HCT116 (cell line): ENCODE data around the gene IL25. TPM values are rescaled to one million over a fixed set of nuclear protein-coding genes. Genes with fewer than 3 reads are reported as not detected.

Experiments
- ATAC-seq: fragments of 200-7000 bp; cut with Tn5 transposase; 2 replicates; pipeline ENCODE4 v1.9.1; 2020; ENCODE audit warnings: mild to moderate bottlenecking, moderate library complexity
- BruUV-seq: library from RNA; stranded (reverse); fragments of 400-500 nt; replicated peaks from 2 replicates; lab custom pipeline; 2021; lab: Mats Ljungman, UMichigan
- CTCF ChIA-PET: fragments of 300-600 bp; sonication (Branson Sonifier 250); formaldehyde crosslinking; loops from one replicate; lab custom pipeline; 2021; ENCODE audit warnings: antibody characterized with exemption; lab: Charles Lee
- POLR2A ChIA-PET: fragments of 300-600, 350-600 bp; sonication (Branson Sonifier 250); formaldehyde crosslinking; loops from one replicate; lab custom pipeline; 2021; ENCODE audit warnings: antibody characterized with exemption; lab: Charles Lee
- RAD21 ChIA-PET, 2 experiments: fragments of 300-600 bp; sonication (Branson Sonifier 250); formaldehyde crosslinking; loops; one replicate each; lab custom pipeline; 2023; ENCODE audit warnings: low total read pairs in 2 of 2; ENCODE audit not compliant: uncharacterized antibody in 2 of 2, unreplicated experiment in 2 of 2, low non-redundant PET in 1 of 2; lab: Charles Lee
- DNase-seq: peaks from one replicate; pipeline ENCODE4 v3.0.0-alpha.2; 2010; ENCODE audit warnings: low read depth, low spot score
- H2AFZ ChIP-seq: fragments of 200-600 bp; shearing (Covaris generic), sonication (generic); 2 replicates; pipeline ENCODE4 v1.6.1; 2017; ENCODE audit warnings: low read depth, mixed run types, mixed read lengths, antibody characterized with exemption, low read length; ENCODE audit not compliant: poor library complexity, severe bottlenecking
- H3K27ac ChIP-seq: 2 replicates; pipeline ENCODE4 v1.5.1; 2012; ENCODE audit warnings: low read depth, low read length
- H3K27me3 ChIP-seq: fragments of 200-600 bp; sonication (generic); 2 replicates; pipeline ENCODE4 v1.6.1; 2016; ENCODE audit warnings: mixed run types, low read length, mixed read lengths; ENCODE audit not compliant: insufficient read depth
- H3K36me3 ChIP-seq, 2 experiments: fragments of 200-500 bp in 1 of 2; fragments of 200-600 bp in 1 of 2; sonication (Bioruptor generic) in 1 of 2; sonication (generic) in 1 of 2; 2 replicates each; pipeline versions ENCODE4 v1.5.1 to v1.6.1; 2014 to 2016; ENCODE audit warnings: low read length in 2 of 2, inconsistent platforms in 1 of 2, mixed read lengths in 1 of 2, mixed run types in 1 of 2; ENCODE audit not compliant: insufficient read depth in 2 of 2, control insufficient read depth in 1 of 2
- H3K4me1 ChIP-seq, 2 experiments: fragments of 200-600 bp in 1 of 2; sonication (generic) in 1 of 2; 2 replicates each; pipeline versions ENCODE4 v1.5.1 to v1.6.1; 2012 to 2017; ENCODE audit warnings: low read length in 2 of 2, inconsistent platforms in 1 of 2, mild to moderate bottlenecking in 1 of 2, mixed read lengths in 1 of 2, mixed run types in 1 of 2, moderate library complexity in 1 of 2; ENCODE audit not compliant: insufficient read depth in 2 of 2, control insufficient read depth in 1 of 2
- H3K4me2 ChIP-seq: fragments of 200-600 bp; sonication (generic); 2 replicates; pipeline ENCODE4 v1.6.1; 2017; ENCODE audit warnings: mixed run types, low read length, mixed read lengths
- H3K4me3 ChIP-seq, 2 experiments: fragments of 200-600 bp in 1 of 2; sonication (generic) in 1 of 2; replicated peaks in 1 of 2; 2 replicates each; pipeline ENCODE4 v1.5.1; 2011 to 2016; ENCODE audit warnings: low read length in 2 of 2, control low read depth in 1 of 2, low read depth in 1 of 2, mild to moderate bottlenecking in 1 of 2, mixed read lengths in 1 of 2, mixed run types in 1 of 2
- H3K79me2 ChIP-seq: fragments of 200-600 bp; sonication (generic); 2 replicates; pipeline ENCODE4 v1.6.1; 2017; ENCODE audit warnings: mild to moderate bottlenecking, mixed run types, low read length, moderate library complexity, mixed read lengths; ENCODE audit not compliant: insufficient read depth
- H3K9ac ChIP-seq: fragments of 200-600 bp; sonication (generic); 2 replicates; pipeline ENCODE4 v1.6.1; 2016; ENCODE audit warnings: low read length, mixed read lengths
- H3K9me2 ChIP-seq: fragments of 200-600 bp; sonication (generic), shearing (Covaris generic); 2 replicates; pipeline ENCODE4 v1.6.1; 2017; ENCODE audit warnings: mixed run types, mild to moderate bottlenecking, moderate library complexity; ENCODE audit not compliant: insufficient read depth
- H3K9me3 ChIP-seq, 2 experiments: fragments of 200-500 bp in 1 of 2; fragments of 200-600 bp in 1 of 2; sonication (Bioruptor generic) in 1 of 2; sonication (generic) in 1 of 2; 2 replicates each; pipeline ENCODE4 v1.6.1; 2014 to 2017; ENCODE audit warnings: low read length in 2 of 2, mixed read lengths in 2 of 2, inconsistent platforms in 1 of 2, low read depth in 1 of 2, mild to moderate bottlenecking in 1 of 2, mixed run types in 1 of 2, moderate library complexity in 1 of 2; ENCODE audit not compliant: control insufficient read depth in 1 of 2, insufficient read depth in 1 of 2
- H4K20me1 ChIP-seq: fragments of 200-600 bp; sonication (generic), shearing (Covaris generic); 2 replicates; pipeline ENCODE4 v1.6.1; 2017; ENCODE audit warnings: mixed run types, mild to moderate bottlenecking, moderate library complexity; ENCODE audit not compliant: insufficient read depth
- CEBPB ChIP-seq: IDR thresholded peaks from 2 replicates; pipeline ENCODE4 v1.6.1; 2012; ENCODE audit warnings: low read depth
- ELF1 ChIP-seq: IDR thresholded peaks from 2 replicates; pipeline ENCODE4 v1.6.1; 2012; ENCODE audit warnings: low read depth, borderline replicate concordance
- EZH2 ChIP-seq: fragments of 200-600 bp; sonication (generic); IDR thresholded peaks from 2 replicates; pipeline ENCODE4 v1.6.1; 2017; ENCODE audit warnings: antibody characterized with exemption, mixed run types
- EZH2phosphoT487 ChIP-seq: fragments of 200-600 bp; IDR thresholded peaks from 2 replicates; pipeline ENCODE4 v1.6.1; 2018; ENCODE audit warnings: antibody characterized with exemption, borderline replicate concordance
- FOSL1 ChIP-seq: IDR thresholded peaks from 2 replicates; pipeline ENCODE4 v1.6.1; 2012; ENCODE audit warnings: low read depth
- JUND ChIP-seq: IDR thresholded peaks from 2 replicates; pipeline ENCODE4 v1.6.1; 2012
- POLR2AphosphoS5 ChIP-seq: IDR thresholded peaks from 2 replicates; pipeline ENCODE4 v1.6.1; 2011; ENCODE audit warnings: mild to moderate bottlenecking, low read depth, low read length, moderate library complexity
- SIN3A ChIP-seq: IDR thresholded peaks from 2 replicates; pipeline ENCODE4 v1.6.1; 2012; ENCODE audit warnings: low read depth
- SP1 ChIP-seq: IDR thresholded peaks from 2 replicates; pipeline ENCODE4 v1.6.1; 2012; ENCODE audit warnings: low read depth
- SRF ChIP-seq: IDR thresholded peaks from 2 replicates; pipeline ENCODE4 v1.6.1; 2012; ENCODE audit warnings: low read depth
- TCF7L2 ChIP-seq: IDR thresholded peaks from 2 replicates; pipeline ENCODE4 v1.7.0; 2011; ENCODE audit warnings: borderline replicate concordance, inconsistent platforms; ENCODE audit not compliant: insufficient read depth, insufficient read length; ENCODE audit errors: extremely low read depth
- YY1 ChIP-seq: IDR thresholded peaks from 2 replicates; pipeline ENCODE4 v1.6.1; 2011; ENCODE audit warnings: low read length, low read depth, moderate library complexity, mild to moderate bottlenecking; ENCODE audit not compliant: insufficient replicate concordance; ENCODE audit errors: extremely low read depth
- ZFX ChIP-seq: fragments of 450-650 bp; IDR thresholded peaks from 2 replicates; pipeline ENCODE4 v1.6.1; 2017
- intact Hi-C: fragments of 100-400 bp; cut with micrococcal nuclease; formaldehyde crosslinking; loops from 2 replicates; pipeline ENCODE4 v1.10.0; 2022
- total RNA-seq: library from RNA; stranded (reverse); gene quantifications from one replicate; pipeline ENCODE4 v1.2.1, GENCODE V29; 2021; ENCODE audit not compliant: unreplicated experiment
- TF ChIP-seq, protein P1 (sequence below): IDR thresholded peaks from 2 replicates; pipeline ENCODE4 v1.6.1; 2011; ENCODE audit warnings: mild to moderate bottlenecking, low read length, moderate library complexity; ENCODE audit not compliant: insufficient replicate concordance; ENCODE audit errors: extremely low read depth
- TF ChIP-seq, protein P2 (sequence below): IDR thresholded peaks from 2 replicates; pipeline ENCODE4 v1.6.1; 2012
- TF ChIP-seq, protein P3 (sequence below): IDR thresholded peaks from 2 replicates; pipeline ENCODE4 v1.6.1; 2012; ENCODE audit warnings: low read depth
- TF ChIP-seq, protein P4 (sequence below): IDR thresholded peaks from 2 replicates; pipeline ENCODE4 v1.6.1; 2012
- TF ChIP-seq, protein P5 (sequence below), 3 experiments: fragments of 200-600 bp in 1 of 3; sonication (generic) in 1 of 3; IDR thresholded peaks in 2 of 3; conservative IDR thresholded peaks in 1 of 3; 2 replicates each; pipeline ENCODE4 v1.5.1; 2012 to 2017; ENCODE audit warnings: low read depth in 2 of 3, low read length in 2 of 3, antibody characterized with exemption in 1 of 3, borderline replicate concordance in 1 of 3, control low read depth in 1 of 3, mild to moderate bottlenecking in 1 of 3, mixed read lengths in 1 of 3, mixed run types in 1 of 3, moderate library complexity in 1 of 3; ENCODE audit not compliant: insufficient read depth in 1 of 3

IL25 gene
- total RNA-seq, 1 experiment from 2014 or later: not detected

DNA sequence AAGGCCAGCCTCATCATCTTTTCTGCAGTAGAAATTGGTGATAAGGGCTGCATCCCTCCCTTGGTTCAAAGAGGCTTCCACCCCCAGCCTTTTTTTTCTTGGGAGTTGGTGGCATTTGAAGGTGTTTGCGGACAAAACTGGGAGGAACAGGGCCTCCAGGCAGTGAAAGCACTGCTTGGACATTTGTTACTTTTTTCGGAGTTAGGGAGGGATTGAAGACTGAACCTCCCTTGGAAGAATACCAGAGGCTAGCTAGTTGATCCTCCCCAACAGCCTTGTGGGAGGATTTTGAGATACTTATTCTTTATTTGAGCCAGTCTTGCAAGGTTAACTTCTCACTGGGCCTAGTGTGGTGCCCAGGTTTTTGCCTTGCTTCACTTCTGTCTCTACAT lies 48.2 kb upstream of the IL25 start (continued):
- TF ChIP-seq, protein P1, sequence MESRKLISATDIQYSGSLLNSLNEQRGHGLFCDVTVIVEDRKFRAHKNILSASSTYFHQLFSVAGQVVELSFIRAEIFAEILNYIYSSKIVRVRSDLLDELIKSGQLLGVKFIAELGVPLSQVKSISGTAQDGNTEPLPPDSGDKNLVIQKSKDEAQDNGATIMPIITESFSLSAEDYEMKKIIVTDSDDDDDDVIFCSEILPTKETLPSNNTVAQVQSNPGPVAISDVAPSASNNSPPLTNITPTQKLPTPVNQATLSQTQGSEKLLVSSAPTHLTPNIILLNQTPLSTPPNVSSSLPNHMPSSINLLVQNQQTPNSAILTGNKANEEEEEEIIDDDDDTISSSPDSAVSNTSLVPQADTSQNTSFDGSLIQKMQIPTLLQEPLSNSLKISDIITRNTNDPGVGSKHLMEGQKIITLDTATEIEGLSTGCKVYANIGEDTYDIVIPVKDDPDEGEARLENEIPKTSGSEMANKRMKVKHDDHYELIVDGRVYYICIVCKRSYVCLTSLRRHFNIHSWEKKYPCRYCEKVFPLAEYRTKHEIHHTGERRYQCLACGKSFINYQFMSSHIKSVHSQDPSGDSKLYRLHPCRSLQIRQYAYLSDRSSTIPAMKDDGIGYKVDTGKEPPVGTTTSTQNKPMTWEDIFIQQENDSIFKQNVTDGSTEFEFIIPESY: no peak
- no peak for TF ChIP-seq SIN3A
- TF ChIP-seq TCF7L2: no peak

DNA sequence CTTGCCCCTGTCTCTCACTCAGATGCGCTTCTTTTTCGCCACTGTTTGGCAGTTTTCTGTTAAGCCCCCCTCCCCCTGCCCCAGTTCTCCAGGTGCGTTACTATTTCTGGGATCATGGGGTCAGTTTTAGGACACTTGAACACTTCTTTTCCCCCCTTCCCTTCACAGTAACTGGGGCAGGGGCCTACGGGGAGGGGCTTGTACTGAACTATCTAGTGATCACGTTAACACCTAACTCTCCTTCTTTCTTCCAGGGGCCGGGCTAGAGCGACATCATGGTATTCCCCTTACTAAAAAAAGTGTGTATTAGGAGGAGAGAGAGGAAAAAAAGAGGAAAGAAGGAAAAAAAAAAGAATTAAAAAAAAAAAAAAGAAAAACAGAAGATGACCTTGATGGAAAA lies 47.6 kb upstream of the IL25 start:
- no peak overlapping the region for H2AFZ ChIP-seq
- intact Hi-C loops: loop anchor here (5.0 kb wide), 1 partner anchor 132 kb away; no protein-coding TSS in a partner anchor
- H3K9ac ChIP-seq: no peak overlapping the region
- TF ChIP-seq ELF1 (no peak), FOSL1 (no peak), EZH2phosphoT487 (no peak), ZFX (no peak), YY1 (no peak), SP1 (no peak), EZH2 (no peak), CEBPB (no peak), SRF (no peak), JUND (no peak), TCF7L2 (no peak), POLR2AphosphoS5 (no peak)
- TF ChIP-seq, protein P2, sequence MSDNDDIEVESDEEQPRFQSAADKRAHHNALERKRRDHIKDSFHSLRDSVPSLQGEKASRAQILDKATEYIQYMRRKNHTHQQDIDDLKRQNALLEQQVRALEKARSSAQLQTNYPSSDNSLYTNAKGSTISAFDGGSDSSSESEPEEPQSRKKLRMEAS: no peak
- TF ChIP-seq, protein P3, sequence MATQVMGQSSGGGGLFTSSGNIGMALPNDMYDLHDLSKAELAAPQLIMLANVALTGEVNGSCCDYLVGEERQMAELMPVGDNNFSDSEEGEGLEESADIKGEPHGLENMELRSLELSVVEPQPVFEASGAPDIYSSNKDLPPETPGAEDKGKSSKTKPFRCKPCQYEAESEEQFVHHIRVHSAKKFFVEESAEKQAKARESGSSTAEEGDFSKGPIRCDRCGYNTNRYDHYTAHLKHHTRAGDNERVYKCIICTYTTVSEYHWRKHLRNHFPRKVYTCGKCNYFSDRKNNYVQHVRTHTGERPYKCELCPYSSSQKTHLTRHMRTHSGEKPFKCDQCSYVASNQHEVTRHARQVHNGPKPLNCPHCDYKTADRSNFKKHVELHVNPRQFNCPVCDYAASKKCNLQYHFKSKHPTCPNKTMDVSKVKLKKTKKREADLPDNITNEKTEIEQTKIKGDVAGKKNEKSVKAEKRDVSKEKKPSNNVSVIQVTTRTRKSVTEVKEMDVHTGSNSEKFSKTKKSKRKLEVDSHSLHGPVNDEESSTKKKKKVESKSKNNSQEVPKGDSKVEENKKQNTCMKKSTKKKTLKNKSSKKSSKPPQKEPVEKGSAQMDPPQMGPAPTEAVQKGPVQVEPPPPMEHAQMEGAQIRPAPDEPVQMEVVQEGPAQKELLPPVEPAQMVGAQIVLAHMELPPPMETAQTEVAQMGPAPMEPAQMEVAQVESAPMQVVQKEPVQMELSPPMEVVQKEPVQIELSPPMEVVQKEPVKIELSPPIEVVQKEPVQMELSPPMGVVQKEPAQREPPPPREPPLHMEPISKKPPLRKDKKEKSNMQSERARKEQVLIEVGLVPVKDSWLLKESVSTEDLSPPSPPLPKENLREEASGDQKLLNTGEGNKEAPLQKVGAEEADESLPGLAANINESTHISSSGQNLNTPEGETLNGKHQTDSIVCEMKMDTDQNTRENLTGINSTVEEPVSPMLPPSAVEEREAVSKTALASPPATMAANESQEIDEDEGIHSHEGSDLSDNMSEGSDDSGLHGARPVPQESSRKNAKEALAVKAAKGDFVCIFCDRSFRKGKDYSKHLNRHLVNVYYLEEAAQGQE: no peak
- TF ChIP-seq, protein P4, sequence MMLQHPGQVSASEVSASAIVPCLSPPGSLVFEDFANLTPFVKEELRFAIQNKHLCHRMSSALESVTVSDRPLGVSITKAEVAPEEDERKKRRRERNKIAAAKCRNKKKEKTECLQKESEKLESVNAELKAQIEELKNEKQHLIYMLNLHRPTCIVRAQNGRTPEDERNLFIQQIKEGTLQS: no peak
- TF ChIP-seq, protein P5, sequence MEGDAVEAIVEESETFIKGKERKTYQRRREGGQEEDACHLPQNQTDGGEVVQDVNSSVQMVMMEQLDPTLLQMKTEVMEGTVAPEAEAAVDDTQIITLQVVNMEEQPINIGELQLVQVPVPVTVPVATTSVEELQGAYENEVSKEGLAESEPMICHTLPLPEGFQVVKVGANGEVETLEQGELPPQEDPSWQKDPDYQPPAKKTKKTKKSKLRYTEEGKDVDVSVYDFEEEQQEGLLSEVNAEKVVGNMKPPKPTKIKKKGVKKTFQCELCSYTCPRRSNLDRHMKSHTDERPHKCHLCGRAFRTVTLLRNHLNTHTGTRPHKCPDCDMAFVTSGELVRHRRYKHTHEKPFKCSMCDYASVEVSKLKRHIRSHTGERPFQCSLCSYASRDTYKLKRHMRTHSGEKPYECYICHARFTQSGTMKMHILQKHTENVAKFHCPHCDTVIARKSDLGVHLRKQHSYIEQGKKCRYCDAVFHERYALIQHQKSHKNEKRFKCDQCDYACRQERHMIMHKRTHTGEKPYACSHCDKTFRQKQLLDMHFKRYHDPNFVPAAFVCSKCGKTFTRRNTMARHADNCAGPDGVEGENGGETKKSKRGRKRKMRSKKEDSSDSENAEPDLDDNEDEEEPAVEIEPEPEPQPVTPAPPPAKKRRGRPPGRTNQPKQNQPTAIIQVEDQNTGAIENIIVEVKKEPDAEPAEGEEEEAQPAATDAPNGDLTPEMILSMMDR (IDR thresholded peaks at IDR 0.05 in 2 of 3, conservative IDR thresholded peaks at IDR 0.05 in 1 of 3; ENCODE audit: borderline replicate concordance in 1 of 3, insufficient read depth in 1 of 3, low read depth in 2 of 3, low read length in 2 of 3): no peak
- no peaks in the 10 kb centered on the region for H3K9me2 ChIP-seq
- H3K36me3 ChIP-seq: peaks cover 26 to 30% of the 10 kb centered on the region in 2 experiments; a peak in 3 of 4 replicates
- no peaks in the 10 kb centered on the region for H3K27me3 ChIP-seq
- ChIA-PET CTCF (no interaction called here), POLR2A (no interaction called here), RAD21 (no interaction called here)
- no TSS peak for BruUV-seq
- H3K4me3 ChIP-seq: no peak overlapping the region
- H3K79me2 ChIP-seq: peaks cover 30% of the 10 kb centered on the region
- H3K9me3 ChIP-seq: no peaks in the 10 kb centered on the region
- no peaks in the 10 kb centered on the region for H4K20me1 ChIP-seq
- peaks cover 9 to 19% of the 10 kb centered on the region in 2 experiments; a peak in 3 of 4 replicates for H3K4me1 ChIP-seq
- no peak for DNase-seq
- no peak overlapping the region for H3K27ac ChIP-seq
- no peak overlapping the region for H3K4me2 ChIP-seq
- ATAC-seq: no peak
